Motor neuron (in vitro differentiated cells): Measurements from ENCODE around the gene NFIB. TPM values are rescaled to one million over a fixed set of nuclear protein-coding genes. Genes with fewer than 3 reads are reported as not detected.
A peak's percentile ranks its signal among the peaks of the same experiment; 100 is the strongest.

Experiments
- ATAC-seq, 8 experiments: fragments of 200-7000 bp; cut with Tn5 transposase; replicated peaks in 6 of 8; 2 replicates each; pipeline ENCODE4 v1.8.0; 2021; ENCODE audit warnings: mild to moderate bottlenecking in 8 of 8, moderate library complexity in 8 of 8
- H3K27ac ChIP-seq, 2 donors: fragments of 250-450 bp; sonication (Bioruptor Pico); 2 replicates each; pipeline ENCODE4 v1.9.0; 2021; ENCODE audit warnings: antibody characterized with exemption in 2 of 2, mild to moderate bottlenecking in 2 of 2, moderate library complexity in 1 of 2
- H3K4me1 ChIP-seq, 2 donors: fragments of 250-450 bp; sonication (Bioruptor Pico); replicated peaks in 1 of 2; 2 replicates each; pipeline ENCODE4 v1.6.1; 2021; ENCODE audit warnings: antibody characterized with exemption in 2 of 2, mild to moderate bottlenecking in 2 of 2, moderate library complexity in 1 of 2
- H3K4me3 ChIP-seq, 5 donors: fragments of 250-450 bp; sonication (Bioruptor Pico); 2 replicates each; pipeline ENCODE4 v1.9.0; 2021; ENCODE audit warnings: antibody characterized with exemption in 5 of 5, mild to moderate bottlenecking in 5 of 5, moderate library complexity in 4 of 5
- WGBS, 10 experiments: fragments of 450-650 bp; shearing (Covaris generic); methylation state at CpG; one replicate each; pipeline ENCODE4 v1.0.0; 2022; 5-methylcytosine and 5-hydroxymethylcytosine counted together
- in situ Hi-C, 9 experiments: fragments of 400-800 bp; cut with MboI; loops; one replicate each; pipeline ENCODE4 v1.15.0; 2021; ENCODE audit warnings: low sequenced_read_pairs in 9 of 9, low pct_unique_long_range_greater_than_20kb in 2 of 9; ENCODE audit not compliant: unreplicated experiment in 9 of 9
- total RNA-seq, 8 experiments: library from RNA; unstranded; fragments of 300-600 nt; gene quantifications; 2 replicates each; pipeline versions ENCODE4 v1.2.3 to v1.2.4, GENCODE V29; 2022

The NFIB gene
- total RNA-seq, 8 experiments from 2014 or later = 0.67 to 112 (median 13.0) TPM

DNA sequence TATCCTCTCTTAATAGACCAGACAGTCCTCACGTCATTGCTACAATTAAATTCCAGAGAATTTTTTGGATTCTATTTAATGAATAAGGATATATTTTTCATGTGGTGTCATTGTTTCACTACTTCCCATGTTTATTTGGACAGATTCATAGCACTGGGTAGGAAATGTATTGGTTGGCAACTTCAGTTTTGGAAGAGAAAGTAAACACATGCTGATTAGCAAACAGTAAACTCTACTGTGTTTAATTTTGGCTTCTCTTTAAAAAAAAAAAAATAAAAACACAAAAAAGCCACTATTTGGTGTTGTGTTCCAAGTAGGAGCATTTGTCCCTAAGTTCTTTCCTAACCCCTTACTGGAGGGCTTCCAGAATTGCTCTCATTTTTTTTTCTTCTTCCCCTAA is 77.3 kb downstream of the NFIB start:
- no peak for ATAC-seq
- H3K4me3 ChIP-seq = no peak overlapping the region
- in situ Hi-C loops = no loop called here
- H3K27ac ChIP-seq = no peak overlapping the region
- WGBS, 10 experiments = 29 to 100% (median 83%) methylated on average over 1 of the region's 1 CpG; no CpG with 5 or more reads in 2 of the 10 experiments
- peaks cover under 1 to 4% of the 10 kb centered on the region in 2 donors for H3K4me1 ChIP-seq

DNA sequence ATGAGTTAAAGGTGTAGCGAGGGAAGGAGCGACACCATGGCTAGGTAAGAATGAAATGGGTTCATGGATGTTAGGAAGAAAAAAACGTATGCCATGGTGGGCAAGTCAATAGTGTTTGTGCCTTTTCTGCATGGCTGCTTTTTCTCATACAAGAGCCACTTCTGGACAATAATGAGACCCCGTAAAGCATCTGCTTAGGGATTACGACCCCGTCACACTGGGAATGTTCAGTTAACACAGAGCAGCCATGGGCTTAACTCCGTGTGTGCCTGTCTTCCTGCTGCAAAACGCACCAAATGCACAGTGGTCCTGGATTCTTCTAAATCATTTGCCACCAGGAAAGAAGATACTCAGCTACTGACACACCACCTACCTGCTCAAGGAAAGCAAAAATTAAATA is 81.8 kb downstream of the NFIB start:
- Histone ChIP-seq H3K4me3 (no peak overlapping the region), H3K27ac (no peak overlapping the region), H3K4me1 (peaks cover 6 to 8% of the 10 kb centered on the region in 2 donors)
- 40 to 100% (median 60%) methylated on average over 1 to 8 of the region's 8 CpGs; no CpG with 5 or more reads in 1 of the 10 experiments for WGBS, 10 experiments
- ATAC-seq = no peak
- in situ Hi-C loops = no loop called here

DNA sequence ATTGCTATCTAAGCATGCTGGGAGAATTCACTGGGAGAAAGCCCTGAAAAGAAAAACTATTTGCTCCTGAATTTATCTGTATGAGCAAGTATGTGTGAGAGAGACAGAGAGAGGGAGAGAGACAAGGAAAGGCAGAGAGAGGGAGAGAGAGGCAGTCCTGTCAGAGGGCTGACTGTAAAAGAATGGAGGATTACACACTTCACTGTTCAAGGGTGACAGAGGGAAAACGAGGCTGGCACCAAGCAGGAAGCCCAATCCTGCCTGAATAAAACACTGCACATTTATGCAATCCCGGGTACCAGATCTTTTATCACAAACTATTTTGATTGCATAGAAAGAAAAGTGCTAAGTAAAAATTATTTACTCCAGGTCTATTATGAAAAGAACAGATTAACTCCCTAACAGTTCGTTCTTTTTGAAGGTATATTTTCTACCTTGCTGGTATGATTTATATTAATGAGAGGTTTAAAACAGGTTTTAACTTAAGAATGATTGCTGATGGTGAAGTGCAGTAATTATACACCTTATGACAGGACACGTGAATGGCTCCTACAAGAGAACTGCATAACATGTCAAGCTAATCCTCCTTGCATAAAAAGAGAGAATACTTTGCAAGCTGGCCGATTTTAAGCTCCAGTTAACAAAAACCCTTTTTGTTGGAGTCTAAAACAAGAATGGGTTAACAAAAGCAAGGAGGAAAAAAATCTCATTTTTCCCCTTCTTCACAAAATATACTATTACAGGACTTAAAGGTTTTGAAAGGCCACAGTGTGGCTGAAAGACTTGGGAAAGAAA is 82.5 kb downstream of the NFIB start:
- in situ Hi-C loops = no loop called here
- Histone ChIP-seq H3K27ac (no peak overlapping the region), H3K4me3 (no peak overlapping the region), H3K4me1 (peaks cover 6 to 8% of the 10 kb centered on the region in 2 donors)
- ATAC-seq = peak in 1 of 8 experiments; percentile 18
- WGBS, 10 experiments = 0 to 78% (median 56%) methylated on average over 1 to 5 of the region's 5 CpGs

DNA sequence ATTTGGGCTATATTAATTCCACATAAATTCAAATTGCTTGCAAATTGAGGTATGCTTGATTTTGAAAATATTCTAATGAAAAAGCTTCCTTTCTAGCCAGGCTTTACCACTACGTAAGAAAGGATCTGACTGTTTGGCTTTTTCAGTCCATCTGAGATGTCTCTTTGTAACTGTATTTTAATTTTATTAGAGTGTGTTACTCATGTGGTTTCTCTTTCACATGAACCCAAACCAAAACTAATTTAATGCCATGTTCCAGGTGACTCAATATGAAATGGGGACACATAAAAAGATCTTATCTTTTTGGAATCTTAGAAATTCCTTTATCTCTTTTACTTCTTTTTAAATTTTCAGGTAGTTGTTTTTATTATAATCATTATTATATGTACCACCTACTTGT is 85.3 kb downstream of the NFIB start:
- H3K4me3 ChIP-seq = no peak overlapping the region
- WGBS, 10 experiments = 57 to 100% (median 95%) methylated on average over 1 of the region's 1 CpG
- no peak overlapping the region for H3K27ac ChIP-seq
- ATAC-seq = no peak
- peaks cover 6 to 8% of the 10 kb centered on the region in 2 donors for H3K4me1 ChIP-seq
- in situ Hi-C loops = no loop called here

DNA sequence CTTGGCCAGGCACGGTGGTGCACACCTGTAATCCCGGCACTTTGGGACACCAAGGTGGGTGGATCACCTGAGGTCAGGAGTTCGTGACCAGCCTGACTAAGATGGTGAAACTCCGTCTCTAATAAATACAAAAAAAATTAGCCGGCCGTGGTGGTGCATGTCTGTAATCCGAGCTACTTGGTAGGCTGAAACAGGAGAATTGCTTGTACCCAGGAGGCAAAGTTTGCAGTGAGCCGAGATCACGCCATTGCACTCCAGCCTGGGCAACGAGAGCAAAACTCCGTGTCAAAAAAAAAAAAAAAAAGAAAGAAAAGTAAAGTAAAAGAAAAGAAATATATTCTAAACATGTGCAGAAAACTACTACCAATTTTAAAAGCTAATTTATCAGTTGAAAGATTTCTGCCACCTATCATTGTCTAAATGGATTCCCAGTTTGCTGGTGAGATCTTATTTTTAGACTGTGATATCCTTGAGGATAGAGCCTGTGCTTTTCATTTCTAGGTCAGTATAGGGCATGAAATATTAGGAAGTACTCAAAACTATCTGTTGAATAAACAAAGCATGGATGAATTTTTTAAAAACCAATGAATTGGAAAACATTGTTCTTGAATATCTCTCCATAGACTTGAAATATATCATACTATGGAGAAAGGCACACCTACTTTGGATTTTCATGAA is 86.9 kb downstream of the NFIB start:
- H3K27ac ChIP-seq = no peak overlapping the region
- 81 to 100% (median 89%) methylated on average over 2 to 11 of the region's 11 CpGs for WGBS, 10 experiments
- in situ Hi-C loops = no loop called here
- ATAC-seq = no peak
- H3K4me1 ChIP-seq = peaks cover 6 to 8% of the 10 kb centered on the region in 2 donors
- no peak overlapping the region for H3K4me3 ChIP-seq

DNA sequence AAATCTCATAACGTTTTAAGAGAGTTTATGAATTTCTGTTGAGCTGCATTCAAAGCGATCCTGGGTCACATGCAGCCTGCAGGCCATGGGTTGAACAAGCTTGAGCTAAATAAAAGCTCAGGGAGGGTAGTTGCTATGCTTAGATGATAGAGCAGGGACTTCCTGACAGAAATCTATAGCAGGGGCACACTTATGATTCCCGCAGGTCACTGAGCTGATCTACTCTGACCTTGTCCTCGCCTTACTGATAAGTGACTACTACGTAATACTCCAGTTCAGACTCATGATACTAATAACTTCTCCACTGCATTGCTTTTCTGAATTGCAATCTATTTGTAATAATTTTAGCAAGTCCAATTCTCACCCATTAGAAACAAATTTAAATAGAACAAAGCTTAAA is 90.9 kb downstream of the NFIB start:
- no peak for ATAC-seq
- WGBS, 10 experiments = 42 to 100% (median 90%) methylated on average over 2 to 5 of the region's 5 CpGs; no CpG with 5 or more reads in 2 of the 10 experiments
- Histone ChIP-seq H3K4me1 (no peaks in the 10 kb centered on the region), H3K27ac (no peak overlapping the region), H3K4me3 (no peak overlapping the region)
- in situ Hi-C loops = no loop called here

DNA sequence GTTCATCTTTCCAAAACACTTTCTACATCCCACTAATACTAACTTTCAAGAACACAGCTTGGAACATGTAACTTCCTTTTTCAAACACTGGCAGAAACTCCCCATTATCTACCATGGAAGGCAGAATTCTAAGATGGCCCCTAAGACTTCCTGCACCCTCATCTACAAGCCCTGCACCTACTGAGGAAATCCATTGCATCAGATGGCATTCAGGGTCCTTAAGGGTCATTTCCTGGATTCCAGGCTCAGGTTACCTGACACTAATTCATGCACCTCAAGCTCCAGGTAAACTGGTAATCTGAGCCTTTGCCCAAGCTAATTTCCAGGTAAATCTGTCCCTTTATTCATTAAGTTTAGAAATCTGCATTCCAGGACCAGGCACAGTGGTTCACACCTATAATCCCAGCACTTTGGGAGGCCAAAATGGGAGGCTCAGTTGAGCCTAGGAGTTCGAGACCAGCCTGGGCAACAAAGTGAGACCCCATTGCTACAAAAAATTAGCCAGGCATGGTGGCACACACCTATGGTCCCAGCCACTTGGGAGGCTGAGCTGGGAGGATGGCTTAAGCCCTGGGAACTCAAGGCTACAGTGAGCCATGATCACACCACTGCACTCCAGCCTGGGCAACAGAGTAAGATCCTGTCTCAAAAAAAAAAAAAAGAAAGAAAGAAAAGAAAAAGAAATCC is 91.6 kb downstream of the NFIB start:
- no peak for ATAC-seq
- in situ Hi-C loops = no loop called here
- H3K27ac ChIP-seq = no peak overlapping the region
- no peaks in the 10 kb centered on the region for H3K4me1 ChIP-seq
- H3K4me3 ChIP-seq = no peak overlapping the region
- 86 to 100% methylated on average over 1 of the region's 1 CpG; no CpG with 5 or more reads in 8 of the 10 experiments for WGBS, 10 experiments

DNA sequence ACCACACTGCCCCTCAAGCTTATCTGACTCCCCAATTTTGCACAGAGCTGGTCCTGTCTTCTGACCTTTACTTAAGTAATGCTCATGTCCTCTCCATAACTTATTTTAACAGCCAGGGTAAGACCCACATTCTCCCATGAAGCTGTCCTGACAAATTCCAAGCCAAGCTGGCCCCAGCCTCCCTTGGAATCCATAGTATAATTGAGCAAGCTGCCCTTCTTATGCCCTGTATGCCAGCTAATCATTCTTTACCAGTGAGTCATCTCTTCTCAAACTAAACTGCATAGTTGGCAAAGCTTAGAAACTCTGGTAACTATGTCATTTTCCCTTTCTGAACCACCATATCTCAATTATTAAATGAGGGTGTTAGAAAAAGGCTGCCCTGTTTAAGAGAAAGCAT is 92.4 kb downstream of the NFIB start:
- in situ Hi-C loops = no loop called here
- Histone ChIP-seq H3K27ac (no peak overlapping the region), H3K4me1 (no peaks in the 10 kb centered on the region), H3K4me3 (no peak overlapping the region)
- peak in 5 of 8 experiments; percentile 18 to 96 (median 60) for ATAC-seq

DNA sequence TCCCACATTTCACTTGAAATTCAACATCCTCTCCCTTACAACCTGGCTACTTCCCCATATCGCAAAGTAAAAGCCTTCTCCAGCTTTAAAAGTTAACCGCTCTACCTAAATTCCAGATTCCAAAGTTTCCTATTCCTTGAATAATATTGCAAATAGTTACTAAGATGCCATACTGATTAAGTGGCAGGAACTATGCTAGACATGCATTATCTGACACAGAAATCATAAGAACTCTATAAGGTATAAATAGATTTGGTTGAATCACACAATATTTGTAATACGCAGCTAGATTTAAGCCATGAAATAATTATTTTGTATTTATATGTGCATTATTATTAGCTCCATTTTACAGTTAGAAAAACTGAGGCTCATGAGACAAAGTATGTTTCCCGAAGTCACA is 92.8 kb downstream of the NFIB start:
- H3K4me3 ChIP-seq = no peak overlapping the region
- in situ Hi-C loops = no loop called here
- H3K27ac ChIP-seq = no peak overlapping the region
- whole genome bisulfite sequencing, 10 experiments = 70 to 100% (median 100%) methylated on average over 2 to 4 of the region's 4 CpGs; no CpG with 5 or more reads in 1 of the 10 experiments
- no peak for ATAC-seq
- no peaks in the 10 kb centered on the region for H3K4me1 ChIP-seq

DNA sequence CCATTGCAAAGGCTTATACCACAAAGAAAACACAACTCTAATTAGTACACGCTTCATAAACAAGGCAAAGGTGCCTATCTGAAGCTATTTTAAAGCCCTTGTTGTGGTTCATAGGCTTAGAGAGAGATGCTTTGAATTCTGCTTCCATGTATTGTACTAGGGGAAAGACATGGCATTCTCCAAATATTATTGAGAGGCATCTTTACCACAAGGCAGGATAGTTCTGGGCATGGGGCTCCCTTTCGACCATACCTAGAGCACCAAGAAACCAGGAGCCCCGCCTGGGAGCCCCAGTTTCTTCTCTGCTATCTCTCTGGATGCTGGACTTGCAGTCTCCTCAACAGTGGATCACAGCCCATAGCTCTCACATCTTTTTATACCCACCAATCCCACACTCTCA is 93.7 kb downstream of the NFIB start:
- Histone ChIP-seq H3K4me3 (no peak overlapping the region), H3K4me1 (peaks cover 0 to 7% of the 10 kb centered on the region in 2 donors), H3K27ac (no peak overlapping the region)
- ATAC-seq = no peak
- in situ Hi-C loops = no loop called here
- WGBS, 10 experiments = 58 to 100% (median 88%) methylated on average over 1 to 3 of the region's 3 CpGs; no CpG with 5 or more reads in 1 of the 10 experiments

DNA sequence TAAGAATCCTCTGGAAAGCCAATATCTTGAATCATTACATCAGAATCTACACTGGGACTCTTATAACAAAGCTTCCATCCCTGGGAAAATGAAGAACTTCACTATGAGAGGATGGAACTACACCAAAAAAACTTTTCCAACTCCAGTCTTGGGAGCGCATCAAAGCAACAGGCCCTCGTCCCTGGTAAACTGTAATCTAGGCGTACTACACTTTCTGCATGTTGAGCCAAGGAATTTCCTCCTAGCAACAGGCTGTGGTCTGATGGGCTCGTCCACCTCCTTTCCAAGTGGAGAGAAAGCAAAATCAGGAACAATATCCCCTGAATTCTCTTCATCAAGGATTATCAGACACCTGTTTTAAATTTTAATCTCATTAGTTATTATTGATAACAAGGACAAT is 94.1 kb downstream of the NFIB start:
- H3K27ac ChIP-seq = no peak overlapping the region
- WGBS, 10 experiments = 60 to 100% (median 89%) methylated on average over 2 to 4 of the region's 4 CpGs; no CpG with 5 or more reads in 1 of the 10 experiments
- in situ Hi-C loops = no loop called here
- peak in 1 of 8 experiments; percentile 41 for ATAC-seq
- H3K4me3 ChIP-seq = no peak overlapping the region
- peaks cover 0 to 8% of the 10 kb centered on the region in 2 donors for H3K4me1 ChIP-seq

DNA sequence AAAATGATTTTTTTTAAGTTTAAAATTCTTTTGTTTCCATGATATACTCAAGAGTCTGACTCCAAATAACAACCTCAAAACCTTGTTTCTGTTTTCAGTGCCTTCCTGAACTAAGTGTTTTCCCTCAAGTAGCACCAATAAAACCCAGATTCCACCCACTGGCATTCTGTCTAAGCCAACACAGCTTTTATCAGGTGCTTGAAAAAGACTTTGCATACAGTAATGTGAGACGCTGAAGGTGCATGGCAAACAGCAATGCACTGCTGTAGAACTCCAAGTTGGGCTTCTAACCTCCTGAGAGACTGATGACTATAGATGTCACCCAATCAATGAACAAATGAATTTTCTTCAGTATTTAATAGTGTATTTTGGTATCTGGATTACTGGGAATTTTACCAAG is 95.7 kb downstream of the NFIB start:
- Histone ChIP-seq H3K27ac (no peak overlapping the region), H3K4me1 (peaks cover 0 to 8% of the 10 kb centered on the region in 2 donors), H3K4me3 (no peak overlapping the region)
- ATAC-seq = no peak
- WGBS, 10 experiments = 40 to 100% (median 86%) methylated on average over 1 of the region's 1 CpG; no CpG with 5 or more reads in 6 of the 10 experiments
- in situ Hi-C loops = no loop called here

DNA sequence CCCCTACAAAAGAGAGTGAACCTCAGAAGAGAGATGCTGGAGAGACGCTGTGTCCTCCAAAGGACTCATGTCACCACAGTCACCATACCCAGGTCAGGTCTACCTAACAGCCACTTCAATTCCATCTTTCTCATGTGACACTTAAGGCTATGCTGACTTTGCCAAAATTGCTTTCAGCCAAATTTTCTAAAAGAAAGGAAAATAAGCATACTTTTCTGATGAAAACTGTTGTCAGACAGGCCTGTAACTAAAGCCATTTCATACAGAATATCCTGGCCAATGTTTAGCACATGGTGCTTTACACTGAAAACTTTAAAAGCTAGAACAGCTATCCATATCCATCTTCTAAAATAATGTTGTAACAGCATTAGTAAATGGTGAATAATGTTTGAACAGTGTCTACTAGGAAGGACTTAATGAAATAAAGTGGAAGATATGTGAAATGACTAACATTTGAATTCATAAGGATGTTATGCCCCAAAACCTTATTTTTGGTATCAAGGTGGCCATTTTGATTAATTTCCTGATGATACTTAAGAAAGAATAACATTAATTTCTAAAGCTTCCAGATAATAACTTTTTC is 97.2 kb downstream of the NFIB start:
- in situ Hi-C loops = no loop called here
- H3K27ac ChIP-seq = no peak overlapping the region
- no peak overlapping the region for H3K4me3 ChIP-seq
- peaks cover 0 to 10% of the 10 kb centered on the region in 2 donors for H3K4me1 ChIP-seq
- WGBS, 10 experiments = 86 to 100% (median 100%) methylated on average over 1 of the region's 1 CpG; no CpG with 5 or more reads in 7 of the 10 experiments
- ATAC-seq = no peak
